GM23338 (cell line): ENCODE measurements around the gene TMED10. TPM values are rescaled to one million over a fixed set of nuclear protein-coding genes. Genes with fewer than 3 reads are reported as not detected.

ENCODE experiments used
- ATAC-seq: fragments of 200-7000 bp; cut with Tn5 transposase; 3 replicates; pipeline ENCODE4 v1.9.1; 2020
- DNase-seq: peaks from one replicate; pipeline ENCODE4 v3.0.0-alpha.2; 2015; ENCODE audit warnings: low spot score
- H2AFZ ChIP-seq: fragments of 200-600 bp; sonication (generic); 2 replicates; pipeline ENCODE4 v1.8.0; 2016; ENCODE audit warnings: antibody characterized with exemption, mild to moderate bottlenecking, moderate library complexity
- H3F3A ChIP-seq: fragments of 200-600 bp; sonication (generic); replicated peaks from 2 replicates; pipeline ENCODE4 v1.8.0; 2017; ENCODE audit warnings: antibody characterized with exemption, mixed run types, low read depth
- H3K27ac ChIP-seq: fragments of 200-600 bp; sonication (generic); 2 replicates; pipeline ENCODE4 v1.6.1; 2016; ENCODE audit warnings: low read depth
- H3K27me3 ChIP-seq: fragments of 200-600 bp; sonication (generic); 2 replicates; pipeline ENCODE4 v1.8.0; 2016; ENCODE audit warnings: mild to moderate bottlenecking, mixed run types, moderate library complexity; ENCODE audit not compliant: insufficient read depth
- H3K36me3 ChIP-seq: fragments of 200-600 bp; sonication (generic); 2 replicates; pipeline ENCODE4 v1.8.0; 2016; ENCODE audit warnings: mild to moderate bottlenecking; ENCODE audit not compliant: insufficient read depth
- H3K4me1 ChIP-seq: fragments of 200-600 bp; sonication (generic); 2 replicates; pipeline ENCODE4 v1.8.0; 2016; ENCODE audit warnings: mild to moderate bottlenecking, moderate library complexity; ENCODE audit not compliant: insufficient read depth
- H3K4me2 ChIP-seq: fragments of 200-600 bp; sonication (generic); 2 replicates; pipeline ENCODE4 v1.7.1; 2017; ENCODE audit warnings: mixed run types
- H3K4me3 ChIP-seq: fragments of 200-600 bp; sonication (generic); 2 replicates; pipeline ENCODE4 v1.6.1; 2016; ENCODE audit warnings: mixed run types
- H3K79me2 ChIP-seq: fragments of 200-600 bp; sonication (generic); replicated peaks from 2 replicates; pipeline ENCODE4 v1.8.0; 2017; ENCODE audit warnings: mild to moderate bottlenecking; ENCODE audit not compliant: insufficient read depth
- H3K9me2 ChIP-seq: fragments of 200-600 bp; sonication (generic); 2 replicates; pipeline ENCODE4 v1.8.0; 2017; ENCODE audit not compliant: insufficient read depth
- H4K20me1 ChIP-seq: fragments of 200-600 bp; sonication (generic); replicated peaks from 2 replicates; pipeline ENCODE4 v1.8.0; 2017; ENCODE audit warnings: mild to moderate bottlenecking; ENCODE audit not compliant: insufficient read depth
- H3K27ac Mint-ChIP-seq: 2 replicates; pipeline ENCODE4 v1.8.0; 2020; ENCODE audit warnings: inconsistent platforms, mild to moderate bottlenecking, moderate library complexity, mixed read lengths
- H3K27me3 Mint-ChIP-seq: 3 replicates; pipeline ENCODE4 v1.8.0; 2022; ENCODE audit warnings: low read depth, mild to moderate bottlenecking, moderate library complexity, mixed read lengths, inconsistent platforms; ENCODE audit not compliant: insufficient read depth, poor library complexity
- H3K36me3 Mint-ChIP-seq: 3 replicates; pipeline ENCODE4 v1.8.0; 2021; ENCODE audit warnings: low read depth, mild to moderate bottlenecking, inconsistent platforms, moderate library complexity, mixed read lengths
- H3K4me1 Mint-ChIP-seq: 3 replicates; pipeline ENCODE4 v1.8.0; 2020; ENCODE audit warnings: mild to moderate bottlenecking, inconsistent platforms, mixed read lengths
- H3K4me3 Mint-ChIP-seq: 3 replicates; pipeline ENCODE4 v1.8.0; 2021; ENCODE audit warnings: moderate library complexity, mild to moderate bottlenecking, inconsistent platforms, mixed read lengths
- H3K9me3 Mint-ChIP-seq: 3 replicates; pipeline ENCODE4 v1.8.0; 2020; ENCODE audit warnings: moderate library complexity, mild to moderate bottlenecking, inconsistent platforms, mixed read lengths
- CREB1 ChIP-seq: fragments of 250-450 bp; sonication (Bioruptor Pico); IDR thresholded peaks from 2 replicates; pipeline ENCODE4 v1.5.0; 2020; ENCODE audit warnings: low read depth, mild to moderate bottlenecking, moderate library complexity
- EZH2 ChIP-seq: fragments of 200-600 bp; sonication (generic); IDR thresholded peaks from one replicate; pipeline ENCODE4 v1.8.0; 2017; ENCODE audit warnings: antibody characterized with exemption, mild to moderate bottlenecking, low read depth; ENCODE audit not compliant: unreplicated experiment
- JUNB ChIP-seq: IDR thresholded peaks from one replicate; pipeline ENCODE4 v1.6.1; 2016; ENCODE audit warnings: antibody characterized with exemption; ENCODE audit not compliant: unreplicated experiment
- POLR2AphosphoS5 ChIP-seq: IDR thresholded peaks from 2 replicates; pipeline ENCODE4 v1.6.1; 2016; ENCODE audit warnings: antibody characterized with exemption, low read depth
- polyA plus RNA-seq: library from polyadenylated mRNA; unstranded; fragments of >200 nt; fragmentation: Nextera tagmentation; extraction: Ambion mirVana; gene quantifications from 2 replicates; pipeline ENCODE4 v1.2.1, GENCODE V29; 2016
- total RNA-seq: library from RNA; depleted of rRNA; stranded (reverse); fragments of >200 nt; shearing (Covaris generic); gene quantifications from 2 replicates; pipeline ENCODE4 v1.2.3, GENCODE V29; 2014
- TF ChIP-seq, protein P1 (sequence below): fragments of 250-450 bp; sonication (Bioruptor Pico); IDR thresholded peaks from 2 replicates; pipeline ENCODE4 v1.5.0; 2020; ENCODE audit warnings: mild to moderate bottlenecking, moderate library complexity
- TF ChIP-seq, protein P2 (sequence below), 2 experiments: fragments of 200-600 bp in 1 of 2; sonication (generic) in 1 of 2; conservative IDR thresholded peaks; 2 replicates each; pipeline versions ENCODE4 v1.5.1 to v1.6.1; 2016 to 2017; ENCODE audit warnings: antibody characterized with exemption in 2 of 2, low read depth in 2 of 2, mild to moderate bottlenecking in 2 of 2, moderate library complexity in 1 of 2

The TMED10 gene
- total and polyA plus RNA-seq, 2 experiments from 2014 or later = 180 to 196 TPM

DNA sequence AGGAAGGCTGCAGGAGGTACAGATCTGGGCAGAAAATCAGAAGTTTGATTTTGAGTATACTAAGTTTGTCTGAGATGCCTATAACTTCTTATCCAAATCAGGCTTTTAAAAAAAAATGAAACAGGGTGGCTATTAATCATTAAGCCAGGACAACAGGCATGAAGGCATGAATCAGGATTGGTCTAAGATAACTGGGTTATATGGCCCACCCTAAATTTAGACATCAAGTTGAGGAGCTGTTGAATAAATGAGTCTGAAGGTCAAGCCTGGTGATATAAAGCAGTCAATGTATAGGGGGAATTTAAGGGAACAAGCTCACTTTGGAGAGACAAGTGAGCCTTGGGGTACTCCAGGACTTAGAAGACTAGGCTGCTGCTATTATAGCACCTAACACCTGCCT is 78.2 kb downstream of the TMED10 start:
- Mint-ChIP-seq H3K27me3 (no peaks in the 10 kb centered on the region), H3K36me3 (peaks cover 75% of the 10 kb centered on the region)

More for the DNA sequence above, 78.2 kb downstream of the TMED10 start:
- H3K27me3 ChIP-seq = no peaks in the 10 kb centered on the region
- no peaks in the 10 kb centered on the region for H3K9me2 ChIP-seq
- H3F3A ChIP-seq = no peaks in the 10 kb centered on the region; the same call in 1 of the 2 replicates
- Mint-ChIP-seq H3K9me3 (no peaks in the 10 kb centered on the region), H3K4me1 (no peaks in the 10 kb centered on the region), H3K4me3 (no peak overlapping the region), H3K27ac (no peak overlapping the region)
- no peak overlapping the region for H3K27ac ChIP-seq
- H2AFZ ChIP-seq = no peak overlapping the region
- H3K4me1 ChIP-seq = no peaks in the 10 kb centered on the region; the same call in 1 of the 2 replicates
- peaks cover 4% of the 10 kb centered on the region; the same call in 1 of the 2 replicates for H4K20me1 ChIP-seq
- no peak overlapping the region for H3K4me3 ChIP-seq
- DNase-seq (no peak), ATAC-seq (no peak)
- peaks cover 15% of the 10 kb centered on the region; the same call in 1 of the 2 replicates for H3K36me3 ChIP-seq
- no peaks in the 10 kb centered on the region for H3K79me2 ChIP-seq
- TF ChIP-seq, protein P1, sequence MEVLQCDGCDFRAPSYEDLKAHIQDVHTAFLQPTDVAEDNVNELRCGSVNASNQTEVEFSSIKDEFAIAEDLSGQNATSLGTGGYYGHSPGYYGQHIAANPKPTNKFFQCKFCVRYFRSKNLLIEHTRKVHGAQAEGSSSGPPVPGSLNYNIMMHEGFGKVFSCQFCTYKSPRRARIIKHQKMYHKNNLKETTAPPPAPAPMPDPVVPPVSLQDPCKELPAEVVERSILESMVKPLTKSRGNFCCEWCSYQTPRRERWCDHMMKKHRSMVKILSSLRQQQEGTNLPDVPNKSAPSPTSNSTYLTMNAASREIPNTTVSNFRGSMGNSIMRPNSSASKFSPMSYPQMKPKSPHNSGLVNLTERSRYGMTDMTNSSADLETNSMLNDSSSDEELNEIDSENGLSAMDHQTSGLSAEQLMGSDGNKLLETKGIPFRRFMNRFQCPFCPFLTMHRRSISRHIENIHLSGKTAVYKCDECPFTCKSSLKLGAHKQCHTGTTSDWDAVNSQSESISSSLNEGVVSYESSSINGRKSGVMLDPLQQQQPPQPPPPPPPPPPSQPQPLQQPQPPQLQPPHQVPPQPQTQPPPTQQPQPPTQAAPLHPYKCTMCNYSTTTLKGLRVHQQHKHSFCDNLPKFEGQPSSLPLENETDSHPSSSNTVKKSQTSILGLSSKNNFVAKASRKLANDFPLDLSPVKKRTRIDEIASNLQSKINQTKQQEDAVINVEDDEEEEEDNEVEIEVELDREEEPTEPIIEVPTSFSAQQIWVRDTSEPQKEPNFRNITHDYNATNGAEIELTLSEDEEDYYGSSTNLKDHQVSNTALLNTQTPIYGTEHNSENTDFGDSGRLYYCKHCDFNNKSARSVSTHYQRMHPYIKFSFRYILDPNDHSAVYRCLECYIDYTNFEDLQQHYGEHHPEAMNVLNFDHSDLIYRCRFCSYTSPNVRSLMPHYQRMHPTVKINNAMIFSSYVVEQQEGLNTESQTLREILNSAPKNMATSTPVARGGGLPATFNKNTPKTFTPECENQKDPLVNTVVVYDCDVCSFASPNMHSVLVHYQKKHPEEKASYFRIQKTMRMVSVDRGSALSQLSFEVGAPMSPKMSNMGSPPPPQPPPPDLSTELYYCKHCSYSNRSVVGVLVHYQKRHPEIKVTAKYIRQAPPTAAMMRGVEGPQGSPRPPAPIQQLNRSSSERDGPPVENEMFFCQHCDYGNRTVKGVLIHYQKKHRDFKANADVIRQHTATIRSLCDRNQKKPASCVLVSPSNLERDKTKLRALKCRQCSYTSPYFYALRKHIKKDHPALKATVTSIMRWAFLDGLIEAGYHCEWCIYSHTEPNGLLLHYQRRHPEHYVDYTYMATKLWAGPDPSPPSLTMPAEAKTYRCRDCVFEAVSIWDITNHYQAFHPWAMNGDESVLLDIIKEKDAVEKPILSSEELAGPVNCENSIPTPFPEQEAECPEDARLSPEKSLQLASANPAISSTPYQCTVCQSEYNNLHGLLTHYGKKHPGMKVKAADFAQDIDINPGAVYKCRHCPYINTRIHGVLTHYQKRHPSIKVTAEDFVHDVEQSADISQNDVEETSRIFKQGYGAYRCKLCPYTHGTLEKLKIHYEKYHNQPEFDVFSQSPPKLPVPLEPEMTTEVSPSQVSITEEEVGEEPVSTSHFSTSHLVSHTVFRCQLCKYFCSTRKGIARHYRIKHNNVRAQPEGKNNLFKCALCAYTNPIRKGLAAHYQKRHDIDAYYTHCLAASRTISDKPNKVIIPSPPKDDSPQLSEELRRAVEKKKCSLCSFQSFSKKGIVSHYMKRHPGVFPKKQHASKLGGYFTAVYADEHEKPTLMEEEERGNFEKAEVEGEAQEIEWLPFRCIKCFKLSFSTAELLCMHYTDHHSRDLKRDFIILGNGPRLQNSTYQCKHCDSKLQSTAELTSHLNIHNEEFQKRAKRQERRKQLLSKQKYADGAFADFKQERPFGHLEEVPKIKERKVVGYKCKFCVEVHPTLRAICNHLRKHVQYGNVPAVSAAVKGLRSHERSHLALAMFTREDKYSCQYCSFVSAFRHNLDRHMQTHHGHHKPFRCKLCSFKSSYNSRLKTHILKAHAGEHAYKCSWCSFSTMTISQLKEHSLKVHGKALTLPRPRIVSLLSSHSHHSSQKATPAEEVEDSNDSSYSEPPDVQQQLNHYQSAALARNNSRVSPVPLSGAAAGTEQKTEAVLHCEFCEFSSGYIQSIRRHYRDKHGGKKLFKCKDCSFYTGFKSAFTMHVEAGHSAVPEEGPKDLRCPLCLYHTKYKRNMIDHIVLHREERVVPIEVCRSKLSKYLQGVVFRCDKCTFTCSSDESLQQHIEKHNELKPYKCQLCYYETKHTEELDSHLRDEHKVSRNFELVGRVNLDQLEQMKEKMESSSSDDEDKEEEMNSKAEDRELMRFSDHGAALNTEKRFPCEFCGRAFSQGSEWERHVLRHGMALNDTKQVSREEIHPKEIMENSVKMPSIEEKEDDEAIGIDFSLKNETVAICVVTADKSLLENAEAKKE = no peak
- TF ChIP-seq, protein P2, sequence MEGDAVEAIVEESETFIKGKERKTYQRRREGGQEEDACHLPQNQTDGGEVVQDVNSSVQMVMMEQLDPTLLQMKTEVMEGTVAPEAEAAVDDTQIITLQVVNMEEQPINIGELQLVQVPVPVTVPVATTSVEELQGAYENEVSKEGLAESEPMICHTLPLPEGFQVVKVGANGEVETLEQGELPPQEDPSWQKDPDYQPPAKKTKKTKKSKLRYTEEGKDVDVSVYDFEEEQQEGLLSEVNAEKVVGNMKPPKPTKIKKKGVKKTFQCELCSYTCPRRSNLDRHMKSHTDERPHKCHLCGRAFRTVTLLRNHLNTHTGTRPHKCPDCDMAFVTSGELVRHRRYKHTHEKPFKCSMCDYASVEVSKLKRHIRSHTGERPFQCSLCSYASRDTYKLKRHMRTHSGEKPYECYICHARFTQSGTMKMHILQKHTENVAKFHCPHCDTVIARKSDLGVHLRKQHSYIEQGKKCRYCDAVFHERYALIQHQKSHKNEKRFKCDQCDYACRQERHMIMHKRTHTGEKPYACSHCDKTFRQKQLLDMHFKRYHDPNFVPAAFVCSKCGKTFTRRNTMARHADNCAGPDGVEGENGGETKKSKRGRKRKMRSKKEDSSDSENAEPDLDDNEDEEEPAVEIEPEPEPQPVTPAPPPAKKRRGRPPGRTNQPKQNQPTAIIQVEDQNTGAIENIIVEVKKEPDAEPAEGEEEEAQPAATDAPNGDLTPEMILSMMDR (conservative IDR thresholded peaks at IDR 0.05; ENCODE audit: low read depth in 2 of 2) = no peak
- no peak for TF ChIP-seq POLR2AphosphoS5
- no peak for TF ChIP-seq EZH2
- TF ChIP-seq JUNB = no peak
- TF ChIP-seq CREB1 (CRISPR knock-in tag) = no peak
- no peak overlapping the region for H3K4me2 ChIP-seq
